D341Med (cell line): Measurements from ENCODE around the gene ZIC4.

ENCODE experiments used
- DNase-seq: peaks from one replicate; pipeline ENCODE4 v3.0.0; 2012; ENCODE audit warnings: low spot score

ZIC4 gene

GRCh38 chr3:147406028-147406931, at the start of gene ZIC4:
ZIC4 (minus strand) TSS chr3:147406543; CDS start chr3:147402797, 3,746 bp downstream.
- DNase-seq, result no peak

- DNase-seq, result no peak
Observed at GRCh38 chr3:147449669-147450068, 43.3 kb upstream of the ZIC4 start.

GRCh38 chr3:147447224-147447623, 40.9 kb upstream of the ZIC4 start:
- DNase-seq, result no peak

- no peak for DNase-seq
Observed at GRCh38 chr3:147431751-147432150, 25.4 kb upstream of the ZIC4 start.

- no peak for DNase-seq
Observed at GRCh38 chr3:147428754-147429153, 22.4 kb upstream of the ZIC4 start.

GRCh38 chr3:147428326-147428725, 22.0 kb upstream of the ZIC4 start:
- no peak for DNase-seq

- peak; percentile 9 for DNase-seq
Observed at GRCh38 chr3:147427746-147428145, 21.4 kb upstream of the ZIC4 start.

- DNase-seq, result no peak
Observed at GRCh38 chr3:147426931-147427330, 20.6 kb upstream of the ZIC4 start.

GRCh38 chr3:147425388-147425850, 19.1 kb upstream of the ZIC4 start:
- DNase-seq, result no peak

- DNase-seq, result no peak
Observed at GRCh38 chr3:147424581-147425387, 18.4 kb upstream of the ZIC4 start.

GRCh38 chr3:147423798-147424580, 17.6 kb upstream of the ZIC4 start:
- no peak for DNase-seq

GRCh38 chr3:147423537-147423797, 17.1 kb upstream of the ZIC4 start:
- no peak for DNase-seq

GRCh38 chr3:147422601-147423536, 16.5 kb upstream of the ZIC4 start:
- DNase-seq, result no peak

GRCh38 chr3:147422196-147422595, 15.9 kb upstream of the ZIC4 start:
- no peak for DNase-seq

GRCh38 chr3:147421184-147421912, 15.0 kb upstream of the ZIC4 start:
- DNase-seq, result no peak

GRCh38 chr3:147420353-147421183, 14.2 kb upstream of the ZIC4 start:
- DNase-seq, result no peak

GRCh38 chr3:147419781-147420224, 13.5 kb upstream of the ZIC4 start:
- DNase-seq, result no peak

- DNase-seq, result no peak
Observed at GRCh38 chr3:147418808-147419701, 12.7 kb upstream of the ZIC4 start.

GRCh38 chr3:147418371-147418781, 12.0 kb upstream of the ZIC4 start:
- no peak for DNase-seq
